ENCODE data around the gene SYT11. TPM values are rescaled to one million over a fixed set of nuclear protein-coding genes. Genes with fewer than 3 reads are reported as not detected.
"Not testable (repeated sequence)": the region's sequence is repeated elsewhere in the genome, so short reads cannot be mapped to it uniquely, and the experiment has no call there.

SYT11 gene
- total RNA-seq, 2 donors from 2014 or later = 29.3 to 43.9 TPM

GRCh38 chr1:155877945-155878344, 18.6 kb downstream of the SYT11 start:
- ATAC-seq = no peak
- Mint-ChIP-seq H3K4me1 (ENCODE audit: low read depth in 2 of 2) (peaks cover 0 to 4% of the 10 kb centered on the region in 2 donors), H3K9me3 (no peaks in the 10 kb centered on the region), H3K4me3 (no peak overlapping the region), H3K27me3 (no peaks in the 10 kb centered on the region), H3K36me3 (no peaks in the 10 kb centered on the region), H3K27ac (no peak overlapping the region)
- no peak for DNase-seq (ENCODE audit: low spot score)

DNA sequence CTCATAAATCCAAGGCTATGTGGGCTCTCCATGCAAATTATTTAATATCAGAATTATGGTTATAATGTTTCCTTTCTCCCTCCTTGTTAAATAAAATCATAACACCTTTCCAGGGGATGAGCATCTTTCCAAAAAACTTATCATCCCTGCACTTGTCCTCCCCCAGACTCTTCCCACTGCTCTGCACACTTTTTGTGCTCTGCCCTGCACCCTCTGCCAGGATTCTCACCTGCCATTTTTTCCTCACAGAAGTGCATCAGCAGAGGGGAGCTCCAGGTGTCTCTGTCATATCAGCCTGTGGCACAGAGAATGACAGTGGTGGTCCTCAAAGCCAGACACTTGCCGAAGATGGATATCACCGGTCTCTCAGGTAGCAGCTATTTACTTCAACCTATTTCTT, 20.9 kb downstream of the SYT11 start:
- Mint-ChIP-seq H3K27ac (no peak overlapping the region), H3K36me3 (no peaks in the 10 kb centered on the region), H3K4me1 (ENCODE audit: low read depth in 2 of 2) (peaks cover 0 to 4% of the 10 kb centered on the region in 2 donors), H3K9me3 (no peaks in the 10 kb centered on the region), H3K27me3 (no peaks in the 10 kb centered on the region), H3K4me3 (no peak overlapping the region)
- no peak for DNase-seq (ENCODE audit: low spot score)
- ATAC-seq = no peak

- DNase-seq (ENCODE audit: low spot score) (no peak), ATAC-seq (no peak)
- H3K4me3 Mint-ChIP-seq = no peak overlapping the region
- H3K9me3 Mint-ChIP-seq = no peaks in the 10 kb centered on the region
- no peaks in the 10 kb centered on the region for H3K36me3 Mint-ChIP-seq
- no peak overlapping the region for H3K27ac Mint-ChIP-seq
- H3K27me3 Mint-ChIP-seq = no peaks in the 10 kb centered on the region
- H3K4me1 Mint-ChIP-seq (ENCODE audit: low read depth in 2 of 2) = peaks cover 0 to 4% of the 10 kb centered on the region in 2 donors
Observed at GRCh38 chr1:155880950-155881349, 21.6 kb downstream of the SYT11 start.

- Mint-ChIP-seq H3K36me3 (no peaks in the 10 kb centered on the region), H3K27me3 (no peaks in the 10 kb centered on the region), H3K4me3 (no peak overlapping the region), H3K4me1 (ENCODE audit: low read depth in 2 of 2) (peaks cover 0 to 4% of the 10 kb centered on the region in 2 donors), H3K9me3 (no peaks in the 10 kb centered on the region), H3K27ac (no peak overlapping the region)
- no peak for DNase-seq (ENCODE audit: low spot score)
- no peak for ATAC-seq
Observed at GRCh38 chr1:155882235-155882634, 22.9 kb downstream of the SYT11 start.

DNA sequence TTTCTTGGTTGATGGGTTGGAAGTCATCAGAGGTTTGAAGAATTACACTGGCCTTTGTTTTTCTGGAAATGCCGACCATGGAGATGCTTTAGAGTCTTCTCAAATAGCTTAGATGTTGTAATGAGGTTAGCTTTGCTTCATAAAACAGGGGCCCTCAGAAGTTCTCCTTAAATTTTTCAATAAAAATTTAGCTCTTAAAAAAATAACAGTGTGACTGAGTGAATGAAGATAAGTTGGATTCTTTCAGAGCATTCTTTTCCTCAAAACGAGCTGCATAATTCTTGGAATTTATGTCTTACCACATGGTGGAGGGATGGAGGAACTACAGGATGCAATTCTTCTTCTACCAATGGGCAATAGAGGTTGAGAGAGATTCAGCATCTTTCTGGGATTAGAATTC, 23.4 kb downstream of the SYT11 start:
- H3K27me3 Mint-ChIP-seq = no peaks in the 10 kb centered on the region
- no peaks in the 10 kb centered on the region for H3K36me3 Mint-ChIP-seq
- H3K9me3 Mint-ChIP-seq = no peaks in the 10 kb centered on the region
- no peak overlapping the region for H3K4me3 Mint-ChIP-seq
- H3K4me1 Mint-ChIP-seq (ENCODE audit: low read depth in 2 of 2) = peaks cover 0 to 4% of the 10 kb centered on the region in 2 donors
- no peak overlapping the region for H3K27ac Mint-ChIP-seq
- DNase-seq (ENCODE audit: low spot score) = no peak
- no peak for ATAC-seq

DNA sequence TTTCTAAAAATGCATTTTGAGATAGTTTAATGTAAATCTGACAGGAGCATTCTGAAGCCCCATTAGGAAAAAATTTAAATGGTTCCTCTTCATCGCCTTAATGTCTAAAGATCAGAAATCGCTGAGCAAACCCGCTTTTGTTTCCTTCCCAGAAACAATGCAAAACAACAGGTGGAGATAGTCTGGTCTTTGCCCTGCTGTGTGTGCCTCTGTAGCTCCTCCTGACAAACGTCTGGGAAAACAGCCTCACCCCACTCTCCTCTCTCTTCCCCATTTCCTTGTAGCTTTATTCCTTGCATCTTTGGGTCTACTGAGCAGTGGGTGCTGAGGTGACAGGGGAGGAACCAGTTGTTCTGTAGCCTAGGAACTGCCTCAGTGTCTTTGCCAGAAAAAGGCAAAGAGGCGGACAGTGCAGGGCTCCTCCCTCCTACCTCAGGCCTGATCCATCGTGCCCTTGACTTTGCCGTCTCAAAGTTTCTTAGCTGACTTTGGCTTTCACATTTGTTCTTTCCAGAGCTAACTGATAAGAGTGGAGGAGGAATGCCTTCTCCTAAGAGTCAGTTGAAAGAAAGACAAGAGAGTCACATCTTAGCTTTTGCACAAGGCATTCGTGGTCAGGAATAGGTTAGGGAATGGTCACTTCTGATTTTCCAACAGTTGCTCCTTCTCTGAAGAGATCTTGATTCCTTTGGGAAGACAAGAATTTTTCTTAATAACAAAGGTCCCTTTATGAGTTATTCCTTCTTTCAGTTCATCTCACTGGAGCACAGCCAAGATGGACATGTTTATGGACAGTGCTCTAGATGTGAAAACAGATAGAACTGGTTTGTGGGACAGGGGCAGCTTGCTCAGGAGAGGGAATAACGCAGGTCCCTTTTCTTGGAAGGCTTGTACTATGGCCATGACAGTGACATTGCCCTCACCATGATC, 24.9 kb downstream of the SYT11 start:
- no peak for ATAC-seq
- no peak for DNase-seq (ENCODE audit: low spot score)
- Mint-ChIP-seq H3K27ac (no peak overlapping the region), H3K4me1 (ENCODE audit: low read depth in 2 of 2) (no peaks in the 10 kb centered on the region), H3K36me3 (no peaks in the 10 kb centered on the region), H3K9me3 (no peaks in the 10 kb centered on the region), H3K4me3 (no peak overlapping the region), H3K27me3 (no peaks in the 10 kb centered on the region)

- ATAC-seq = no peak
- no peaks in the 10 kb centered on the region for H3K36me3 Mint-ChIP-seq
- H3K27me3 Mint-ChIP-seq = no peaks in the 10 kb centered on the region
- no peak for DNase-seq (ENCODE audit: low spot score)
- no peaks in the 10 kb centered on the region for H3K4me1 Mint-ChIP-seq (ENCODE audit: low read depth in 2 of 2)
- no peak overlapping the region for H3K4me3 Mint-ChIP-seq
- H3K27ac Mint-ChIP-seq = no peak overlapping the region
- H3K9me3 Mint-ChIP-seq = no peaks in the 10 kb centered on the region
Observed at GRCh38 chr1:155884982-155885381, 25.6 kb downstream of the SYT11 start.

DNA sequence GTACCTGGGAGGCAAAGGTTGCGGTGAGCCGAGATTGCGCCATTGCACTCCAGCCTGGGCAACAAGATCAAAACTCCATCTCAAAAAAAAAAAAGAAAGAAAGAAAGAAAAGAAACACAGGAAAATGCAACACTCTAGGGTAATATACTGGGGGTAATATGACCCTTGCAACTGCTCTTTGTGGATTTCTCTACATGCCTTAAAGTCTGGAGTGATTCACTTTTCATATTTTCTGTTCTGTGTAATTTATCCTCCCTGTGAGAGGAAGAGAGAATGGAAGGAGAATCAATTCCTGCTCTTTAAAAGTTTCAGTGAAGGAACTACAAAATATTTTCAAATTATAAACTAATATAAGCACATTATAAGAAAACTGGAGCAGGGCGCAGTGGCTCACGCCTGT, 29.1 kb downstream of the SYT11 start:
- Mint-ChIP-seq H3K27me3 (no peaks in the 10 kb centered on the region), H3K4me3 (no peak overlapping the region)

DNA sequence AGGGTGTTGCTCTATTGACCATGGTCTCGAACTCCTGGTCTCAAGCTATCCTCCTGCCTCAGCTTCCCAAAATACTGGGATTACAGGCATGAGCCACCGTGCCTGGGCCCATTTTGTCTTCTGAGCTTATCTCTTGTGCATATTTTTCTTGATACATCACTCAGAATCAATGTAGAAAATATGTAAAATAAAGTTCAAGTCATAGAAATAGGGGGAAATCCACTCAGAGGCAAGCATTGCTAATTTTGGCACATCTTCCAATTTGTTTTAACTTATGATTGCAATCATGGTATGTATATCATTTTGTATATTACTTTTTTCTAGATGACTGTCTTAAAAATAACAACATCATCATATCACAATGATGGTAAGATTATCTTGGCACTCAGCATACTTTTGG, 30.2 kb downstream of the SYT11 start:
- Mint-ChIP-seq H3K27ac (no peak overlapping the region), H3K4me3 (no peak overlapping the region), H3K4me1 (ENCODE audit: low read depth in 2 of 2) (peaks cover 8 to 12% of the 10 kb centered on the region in 2 donors), H3K9me3 (no peaks in the 10 kb centered on the region), H3K36me3 (no peaks in the 10 kb centered on the region), H3K27me3 (no peaks in the 10 kb centered on the region)
- no peak for ATAC-seq
- DNase-seq (ENCODE audit: low spot score) = no peak

More for the DNA sequence above, 29.1 kb downstream of the SYT11 start:
- H3K27ac Mint-ChIP-seq = no peak overlapping the region
- DNase-seq (ENCODE audit: low spot score) (no peak), ATAC-seq (no peak)
- no peaks in the 10 kb centered on the region for H3K9me3 Mint-ChIP-seq
- H3K4me1 Mint-ChIP-seq (ENCODE audit: low read depth in 2 of 2) = peaks cover 5 to 6% of the 10 kb centered on the region in 2 donors
- no peaks in the 10 kb centered on the region for H3K36me3 Mint-ChIP-seq

DNA sequence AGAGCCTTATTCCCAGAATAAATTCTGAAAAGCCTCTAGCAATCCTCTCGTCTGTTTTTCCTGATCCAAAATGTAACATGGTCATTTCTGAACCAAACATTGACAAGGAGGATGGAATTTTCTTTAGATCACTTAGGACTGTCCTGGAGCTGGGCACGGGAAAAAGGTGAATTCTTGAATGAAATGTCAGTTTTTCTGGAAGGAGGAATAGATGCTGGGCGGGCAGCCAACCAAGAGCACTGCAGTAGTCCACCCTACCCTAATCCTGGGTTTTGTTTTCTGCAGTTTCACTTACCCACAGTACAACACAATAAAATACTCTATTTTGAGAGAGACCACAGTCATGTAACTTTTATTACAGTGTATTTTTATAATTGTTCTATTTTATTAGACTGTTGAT, 30.9 kb downstream of the SYT11 start:
- no peaks in the 10 kb centered on the region for H3K27me3 Mint-ChIP-seq
- no peak overlapping the region for H3K4me3 Mint-ChIP-seq
- ATAC-seq (no peak), DNase-seq (ENCODE audit: low spot score) (no peak)
- H3K36me3 Mint-ChIP-seq = no peaks in the 10 kb centered on the region
- peaks cover 8 to 12% of the 10 kb centered on the region in 2 donors for H3K4me1 Mint-ChIP-seq (ENCODE audit: low read depth in 2 of 2)
- no peak overlapping the region for H3K27ac Mint-ChIP-seq
- H3K9me3 Mint-ChIP-seq = no peaks in the 10 kb centered on the region

- Mint-ChIP-seq H3K4me3 (no peak overlapping the region), H3K4me1 (ENCODE audit: low read depth in 2 of 2) (peaks cover 9 to 12% of the 10 kb centered on the region in 2 donors)
Observed at GRCh38 chr1:155892796-155893195, 33.4 kb downstream of the SYT11 start.

GRCh38 chr1:155893389-155894142, 34.2 kb downstream of the SYT11 start:
- DNase-seq (ENCODE audit: low spot score) = no peak
- Mint-ChIP-seq H3K4me3 (no peak overlapping the region), H3K4me1 (ENCODE audit: low read depth in 2 of 2) (peaks cover 10 to 12% of the 10 kb centered on the region in 2 donors), H3K27ac (peak overlapping the region; percentile 1 to 48), H3K9me3 (no peaks in the 10 kb centered on the region), H3K36me3 (peaks cover under 1% of the 10 kb centered on the region), H3K27me3 (no peaks in the 10 kb centered on the region)
- peak; percentile 53 to 82 for ATAC-seq

More at GRCh38 chr1:155892796-155893195, 33.4 kb downstream of the SYT11 start:
- DNase-seq (ENCODE audit: low spot score) (no peak), ATAC-seq (no peak)
- no peaks in the 10 kb centered on the region for H3K36me3 Mint-ChIP-seq
- H3K9me3 Mint-ChIP-seq = no peaks in the 10 kb centered on the region
- H3K27ac Mint-ChIP-seq = peak overlapping the region in 1 of 2 donors; percentile 48
- H3K27me3 Mint-ChIP-seq = no peaks in the 10 kb centered on the region

- peaks cover 20% of the 10 kb centered on the region for H3K36me3 Mint-ChIP-seq
- H3K4me1 Mint-ChIP-seq (ENCODE audit: low read depth in 2 of 2) = peaks cover 17% of the 10 kb centered on the region in 2 donors
Observed at GRCh38 chr1:155895617-155896016, 36.2 kb downstream of the SYT11 start.

GRCh38 chr1:155896476-155896875, 37.1 kb downstream of the SYT11 start:
- H3K27ac Mint-ChIP-seq; H3K9me3 Mint-ChIP-seq; ATAC-seq; DNase-seq (ENCODE audit: low spot score); H3K4me3 Mint-ChIP-seq; H3K27me3 Mint-ChIP-seq: not testable (repeated sequence)
- Mint-ChIP-seq H3K36me3 (peaks cover 20% of the 10 kb centered on the region), H3K4me1 (ENCODE audit: low read depth in 2 of 2) (peaks cover 17% of the 10 kb centered on the region in 2 donors)

More at GRCh38 chr1:155895617-155896016, 36.2 kb downstream of the SYT11 start:
- ATAC-seq; DNase-seq (ENCODE audit: low spot score); H3K27me3 Mint-ChIP-seq; H3K4me3 Mint-ChIP-seq; H3K9me3 Mint-ChIP-seq: not testable (repeated sequence)
- peak overlapping the region in 1 of 2 donors; percentile 41 for H3K27ac Mint-ChIP-seq
